Activated effector memory CD4-positive, alpha-beta T cell treated with Interleukin-2 at 50 U/mL for 16 hours (primary cell): Measurements from ENCODE around the gene BORCS6.
A peak's percentile ranks its signal among the peaks of the same experiment; 100 is the strongest.
"Not testable (repeated sequence)": the region's sequence is repeated elsewhere in the genome, so short reads cannot be mapped to it uniquely, and the experiment has no call there.

Experiments
- DNase-seq: peaks from one replicate; pipeline ENCODE4 v3.0.0-alpha.2; 2020

The BORCS6 gene

DNA sequence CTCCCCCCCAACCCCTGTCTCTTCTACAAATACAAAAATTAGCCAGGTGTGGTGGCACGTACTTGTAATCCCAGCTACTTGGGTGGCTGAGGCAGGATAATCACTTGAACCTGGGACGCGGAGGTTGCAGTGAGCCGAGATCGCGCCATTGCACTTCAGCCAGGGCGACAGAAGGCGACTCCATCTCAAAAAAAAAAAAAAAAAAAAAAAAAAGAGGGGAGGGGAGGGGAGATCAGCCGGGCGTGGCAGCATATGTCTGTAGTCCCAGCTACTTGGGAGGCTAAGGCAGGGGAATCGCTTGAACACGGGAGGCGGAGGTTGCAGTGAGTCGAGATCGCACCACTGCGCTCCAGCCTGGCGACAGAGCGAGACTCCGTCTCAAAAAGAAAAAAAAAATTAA lies 19.8 kb downstream of the BORCS6 start:
- not testable (repeated sequence) for DNase-seq

DNA sequence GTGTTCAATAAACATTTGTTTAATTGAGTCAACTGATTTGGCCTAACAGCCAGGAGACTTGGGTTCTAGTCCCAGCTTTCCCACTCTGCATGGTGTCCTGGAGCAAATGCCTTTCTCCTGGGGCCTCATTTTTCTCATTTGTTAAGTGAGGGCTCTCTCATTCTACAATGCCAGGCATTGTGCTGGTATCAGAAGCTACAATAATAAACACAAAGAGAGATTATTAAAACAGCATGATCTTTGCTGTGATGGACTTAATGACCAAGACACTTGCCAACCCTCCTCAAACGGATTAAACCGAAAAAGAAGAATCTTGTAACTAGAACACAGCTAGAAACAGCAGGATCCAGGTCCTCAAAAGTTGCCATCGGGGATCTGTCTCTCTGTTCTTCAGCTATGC lies 22.5 kb downstream of the BORCS6 start:
- no peak for DNase-seq

DNA sequence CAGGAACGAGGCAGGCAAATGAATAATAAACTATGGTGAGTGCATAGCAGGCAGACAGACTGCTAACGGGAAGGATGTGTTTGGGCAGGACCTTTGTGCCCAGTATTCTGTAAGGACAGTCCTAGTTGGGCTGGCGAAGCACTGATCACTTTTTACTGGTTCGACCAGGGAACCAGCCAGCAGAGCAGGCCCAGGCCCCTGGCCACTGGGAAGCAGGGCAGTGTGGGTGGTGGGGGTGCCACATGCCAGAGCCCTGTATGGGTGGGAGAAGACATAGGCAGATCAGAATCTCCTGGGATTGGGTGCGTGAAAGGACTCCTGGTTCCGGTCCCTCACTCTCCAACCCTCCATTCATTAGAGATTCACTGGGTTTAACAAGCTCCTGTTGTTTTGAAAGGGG lies 23.2 kb downstream of the BORCS6 start:
- DNase-seq, result no peak

DNA sequence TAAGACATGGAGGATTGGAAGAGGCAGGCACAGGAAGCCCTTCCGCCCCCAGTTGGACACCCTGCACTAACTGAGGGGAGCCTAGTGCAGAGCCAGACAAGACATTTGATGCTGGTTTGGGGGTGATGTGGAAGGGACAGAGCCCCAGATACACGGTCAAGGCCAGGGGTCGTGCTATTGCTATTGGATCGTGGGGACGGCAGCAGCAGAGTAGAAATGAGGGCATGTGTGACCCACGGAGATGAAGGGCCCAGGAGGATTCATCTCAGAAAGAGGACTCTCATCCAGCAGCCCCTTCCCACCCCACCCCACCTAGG lies 25.2 kb downstream of the BORCS6 start:
- DNase-seq, result no peak

DNA sequence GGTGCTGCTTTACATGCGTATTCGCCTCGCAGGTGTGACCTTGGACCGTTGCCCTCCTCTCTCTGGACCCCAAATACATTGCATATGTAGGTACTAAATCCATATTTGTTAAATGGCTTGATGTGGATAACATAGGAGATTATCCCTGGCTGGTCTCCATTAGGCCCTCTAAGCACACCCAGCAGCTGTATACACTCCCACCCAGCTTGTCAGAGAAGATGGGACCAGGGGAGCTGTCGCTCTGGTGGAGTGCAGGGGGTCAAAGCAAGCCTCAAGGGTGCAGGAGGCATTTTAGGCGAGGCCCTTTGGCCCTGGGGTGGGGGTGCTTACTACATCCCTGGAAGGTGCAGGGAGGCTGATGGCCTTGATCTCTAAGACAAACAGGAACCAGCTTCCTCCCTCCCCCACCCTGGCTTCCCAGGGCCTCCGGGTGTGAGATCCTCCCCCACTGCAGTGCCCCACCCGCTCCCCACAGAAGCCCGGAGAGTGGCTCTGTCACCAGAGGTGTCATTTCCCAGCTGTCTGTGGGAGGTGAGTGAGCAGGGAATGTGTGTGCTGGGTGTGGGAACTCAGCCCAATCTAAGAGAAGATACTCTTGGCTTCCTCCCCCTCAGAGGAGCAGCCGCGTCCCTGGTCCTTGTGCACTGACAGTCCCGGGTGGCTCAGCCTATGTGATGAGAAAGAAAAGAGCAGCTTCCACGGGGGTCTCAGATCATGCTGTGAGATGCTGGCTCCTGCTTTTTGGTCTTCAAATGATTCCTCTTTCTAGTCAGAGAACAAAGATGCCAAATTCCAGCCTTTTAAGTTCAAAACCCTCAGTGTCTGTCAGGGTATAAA lies 25.8 kb downstream of the BORCS6 start:
- DNase-seq, result peak; percentile 65

DNA sequence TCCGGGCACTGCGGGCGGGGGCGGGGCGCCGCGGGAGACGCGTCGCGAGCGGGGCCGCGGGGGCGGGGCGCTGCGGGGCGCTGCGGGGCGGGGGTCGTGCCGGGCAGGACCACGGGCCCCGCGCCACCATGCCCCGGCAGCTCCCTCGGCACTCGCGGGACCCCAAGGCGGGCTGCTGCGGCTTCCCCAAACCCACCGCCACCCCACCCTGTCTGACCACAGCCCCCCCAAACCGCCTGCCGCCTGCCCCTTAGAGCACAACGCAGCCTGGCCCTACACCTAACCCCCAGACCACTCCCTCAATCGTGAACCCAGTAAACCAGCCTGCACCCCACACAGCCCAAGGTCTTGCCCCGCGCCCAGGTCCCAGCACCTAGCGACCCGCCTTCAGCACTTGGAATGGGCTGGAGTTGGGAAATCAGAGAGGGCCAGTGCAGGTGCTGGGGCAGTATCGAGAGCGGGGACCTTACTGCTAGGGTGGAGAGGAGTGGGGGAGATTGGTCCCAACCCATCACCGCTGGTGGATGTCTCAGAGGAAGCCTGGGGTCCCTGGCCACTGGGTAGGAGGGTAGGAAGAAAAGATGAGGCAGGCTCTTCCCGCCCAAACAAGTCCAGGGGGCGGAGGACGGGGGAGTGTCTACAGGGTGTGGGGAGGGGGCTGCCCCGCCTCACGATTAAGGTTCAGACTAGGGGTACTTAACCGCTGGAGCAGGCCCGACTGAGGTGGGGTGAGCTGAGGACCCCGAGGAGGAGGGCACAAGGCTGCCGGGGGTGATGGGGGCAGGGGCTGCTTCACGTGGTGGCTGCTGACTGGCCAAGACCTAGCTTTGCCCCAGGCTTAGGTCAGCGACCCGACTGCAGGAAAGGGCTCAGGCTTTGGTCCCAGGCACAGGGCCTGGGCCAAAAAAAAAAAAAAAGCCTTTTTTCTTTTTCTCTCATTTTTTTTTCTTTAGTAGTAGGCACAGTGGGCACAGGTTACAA lies 26.7 kb downstream of the BORCS6 start:
- no peak for DNase-seq

DNA sequence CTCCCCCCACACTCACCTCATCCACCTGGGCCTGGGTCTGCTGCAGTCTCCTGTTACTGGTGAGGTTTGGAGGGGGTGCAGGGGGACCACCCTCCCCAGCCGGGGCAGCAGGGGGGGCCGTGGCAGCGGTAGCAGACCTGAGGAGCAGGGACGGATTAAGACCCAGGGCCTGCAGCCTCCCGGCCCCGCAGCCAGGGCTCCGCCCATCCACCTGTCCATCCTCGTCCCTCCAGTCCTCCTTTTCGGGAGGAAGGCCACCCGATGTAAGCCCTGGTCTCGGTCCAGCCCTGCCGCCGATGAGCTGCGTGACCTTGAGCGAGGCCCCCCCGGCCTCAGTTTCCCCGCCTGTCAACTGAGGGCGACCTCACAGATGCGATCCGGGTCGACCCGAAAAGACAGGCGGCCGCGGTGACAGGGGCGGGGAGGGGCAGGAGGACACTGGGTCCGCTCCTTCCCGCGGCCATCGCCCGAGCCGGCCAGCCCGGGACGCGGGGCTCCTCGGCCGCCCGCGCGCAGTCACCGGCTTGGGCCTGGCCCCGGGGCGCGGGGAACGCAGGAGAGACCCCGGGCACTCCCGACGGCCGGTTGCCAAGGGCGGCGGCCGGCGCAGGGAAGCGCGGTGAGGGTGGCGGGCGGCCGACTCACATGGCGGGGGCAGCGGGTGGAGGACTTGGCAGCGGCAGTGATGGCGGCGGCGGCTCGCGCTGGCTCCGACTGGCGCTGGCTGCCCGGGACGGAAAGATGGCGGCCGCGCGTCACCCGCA lies 27.6 kb downstream of the BORCS6 start, which contains the start of gene VAMP2:
VAMP2 (minus strand) TSS at position 716 of the 764 bp plus-strand sequence; CDS start at position 647, 69 bp downstream.
- DNase-seq, result peak; percentile 79

DNA sequence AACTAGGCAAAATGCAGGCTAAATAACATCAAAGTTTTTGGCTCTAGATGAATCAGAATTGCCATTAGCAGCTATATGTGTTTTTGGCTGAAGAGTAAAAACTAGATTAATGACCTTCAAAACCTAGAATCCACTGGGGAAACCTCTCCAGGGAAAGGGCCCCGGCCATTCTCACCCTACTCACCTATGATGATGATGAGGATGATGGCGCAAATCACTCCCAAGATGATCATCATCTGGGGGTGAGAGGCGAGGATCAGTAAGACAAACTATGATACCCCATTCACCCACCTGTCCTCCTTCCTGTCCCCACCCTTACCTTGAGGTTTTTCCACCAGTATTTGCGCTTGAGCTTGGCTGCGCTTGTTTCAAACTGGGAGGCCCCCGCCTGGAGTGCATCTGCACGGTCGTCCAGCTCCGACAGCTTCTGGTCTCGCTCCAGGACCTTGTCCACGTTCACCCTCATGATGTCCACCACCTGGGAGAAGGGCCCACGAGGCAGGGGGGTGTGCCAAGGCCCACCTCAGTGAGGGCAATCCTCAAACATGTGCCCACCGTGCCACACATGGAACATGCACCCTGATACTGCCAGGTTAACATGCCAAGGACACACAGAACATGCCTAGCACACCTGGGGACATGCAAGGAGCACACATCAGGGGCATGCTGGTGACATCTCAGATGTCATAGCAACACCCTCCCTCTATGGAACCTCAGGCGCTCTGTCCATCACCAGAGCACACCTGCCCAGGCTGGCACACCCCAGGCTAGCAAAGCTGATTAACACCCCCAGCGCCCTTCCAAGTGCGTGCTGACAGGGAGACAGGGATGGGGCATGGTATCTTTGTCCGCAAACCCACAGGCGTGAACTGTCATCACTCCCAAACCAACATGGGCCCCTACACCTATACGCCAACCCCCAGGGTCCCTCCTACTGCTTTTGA lies 28.4 kb downstream of the BORCS6 start:
- no peak for DNase-seq

DNA sequence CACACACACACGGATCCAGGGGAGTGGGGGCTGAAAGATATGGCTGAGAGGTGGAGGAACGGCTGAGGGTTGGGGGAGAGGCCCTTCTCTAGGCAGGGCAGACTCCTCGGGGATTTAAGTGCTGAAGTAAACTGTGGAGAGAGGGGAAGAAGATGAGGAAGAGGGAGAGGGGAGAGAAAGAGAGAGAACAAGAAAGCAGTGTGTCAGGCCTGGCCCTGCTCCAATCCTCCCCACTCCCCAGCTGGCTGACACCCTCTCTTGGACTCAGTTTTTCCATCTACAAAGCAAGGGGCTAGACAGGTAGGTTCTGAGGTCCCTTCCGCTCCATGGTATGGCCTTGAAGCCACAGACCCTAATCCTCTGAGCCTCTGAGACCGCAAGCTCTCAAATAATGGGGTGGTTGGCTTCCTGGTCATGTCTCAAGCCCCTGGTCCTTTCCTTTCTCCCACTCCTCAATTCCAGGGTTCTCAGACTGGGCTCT lies 29.2 kb downstream of the BORCS6 start:
- DNase-seq, result no peak

DNA sequence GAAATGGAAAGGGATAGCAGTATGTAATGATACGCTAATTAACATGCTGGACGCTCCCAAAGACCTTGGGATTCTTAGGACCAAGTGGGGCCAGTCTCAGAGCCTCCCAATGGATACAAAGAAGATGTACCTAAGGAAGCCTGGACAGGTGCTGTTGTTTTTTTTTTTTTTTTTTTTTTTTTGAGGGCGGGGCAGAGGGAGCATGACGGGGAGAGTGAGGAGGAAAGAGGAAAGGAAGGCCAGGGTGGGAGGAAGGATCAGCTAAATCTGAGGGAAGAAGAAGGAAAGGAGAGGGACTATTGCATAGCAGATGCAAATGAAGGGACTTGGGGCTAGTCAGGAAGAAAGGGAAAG lies 29.8 kb downstream of the BORCS6 start:
- DNase-seq, result no peak

DNA sequence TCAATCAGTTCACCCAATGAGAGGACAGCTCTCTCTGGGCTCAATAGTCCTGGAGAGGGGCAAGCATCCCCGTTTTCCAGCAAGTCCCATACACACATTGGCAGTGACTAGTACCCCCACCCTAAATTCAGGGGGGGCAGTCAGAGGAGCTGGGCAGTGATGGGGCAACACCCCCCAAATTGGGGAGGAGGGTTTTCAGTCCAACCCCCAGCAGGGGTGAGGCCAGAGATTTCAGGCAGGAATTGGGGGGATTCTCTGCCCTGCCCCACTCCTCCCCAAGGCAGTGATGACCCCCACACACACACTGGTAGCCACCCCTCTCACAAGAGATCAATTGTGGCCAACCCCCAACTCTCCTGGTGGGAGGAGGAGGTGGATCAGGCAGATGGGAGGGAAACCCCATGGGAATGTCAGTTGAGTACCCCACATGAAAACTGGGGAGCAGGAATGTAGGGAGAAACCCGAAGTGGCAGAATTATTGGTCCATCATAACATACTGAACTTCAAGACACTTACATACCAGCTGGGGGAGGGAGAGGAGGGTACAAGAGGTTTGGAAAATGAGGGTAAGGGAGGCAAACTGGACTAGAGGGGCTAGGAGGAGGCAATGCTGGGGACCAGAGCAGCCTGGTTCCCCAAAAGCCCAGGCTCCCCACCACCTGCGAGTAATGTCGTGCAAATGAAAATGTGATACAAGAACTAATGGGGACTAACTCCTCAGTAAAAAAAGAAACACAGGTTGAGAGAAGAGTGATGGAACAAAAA lies 30.3 kb downstream of the BORCS6 start:
- DNase-seq, result no peak

DNA sequence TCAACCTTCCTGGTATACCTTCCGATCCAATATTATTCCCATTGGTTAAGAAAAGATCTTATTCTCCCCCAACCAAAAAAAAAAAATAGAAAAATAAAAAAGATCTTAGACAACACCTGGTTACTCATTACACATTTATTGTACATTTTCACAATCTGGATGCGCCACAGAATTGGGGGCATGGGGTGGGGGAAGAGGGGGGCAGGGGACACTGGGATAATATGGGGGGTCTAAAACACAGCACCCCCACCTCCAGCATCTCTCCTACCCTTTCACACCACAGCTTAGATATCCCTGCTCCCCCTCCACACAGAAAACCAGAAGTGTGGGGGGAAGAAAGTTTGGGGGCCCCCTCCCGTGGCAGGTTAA lies 31.0 kb downstream of the BORCS6 start:
- DNase-seq, result no peak

DNA sequence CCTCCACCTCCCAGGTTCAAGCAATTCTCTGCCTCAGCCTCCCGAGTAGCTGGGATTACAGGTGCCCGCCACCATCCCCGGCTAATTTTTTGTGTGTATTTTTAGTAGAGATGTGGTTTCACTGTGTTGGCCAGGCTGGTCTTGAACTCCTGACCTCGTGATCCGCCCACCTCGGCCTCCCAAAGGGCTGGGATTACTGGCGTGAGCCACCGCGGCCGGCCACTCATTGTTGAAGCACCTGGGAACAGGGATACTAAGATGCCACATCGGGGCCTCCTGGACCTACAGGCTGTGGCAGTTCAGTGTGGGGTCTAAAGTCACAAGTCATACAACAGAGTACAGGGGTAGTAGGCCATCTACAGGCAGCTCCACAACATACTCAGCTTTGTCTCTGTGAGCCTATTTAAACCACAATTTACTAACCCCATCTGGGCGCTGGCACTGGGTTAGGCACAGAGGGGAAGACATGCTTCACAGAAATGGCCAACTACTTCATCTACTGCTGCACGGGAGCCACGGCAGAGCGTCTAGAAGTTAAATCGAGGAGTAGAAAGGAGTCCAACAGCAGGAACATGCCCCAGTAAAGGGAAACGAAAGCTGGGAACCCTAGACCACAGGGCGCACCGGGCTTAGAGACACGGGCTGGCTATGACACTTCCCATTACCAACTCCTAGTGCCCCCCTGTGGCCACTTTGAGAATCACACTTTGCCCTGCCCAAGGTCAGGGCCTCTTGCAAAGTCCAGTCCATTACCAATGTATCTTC lies 31.5 kb downstream of the BORCS6 start:
- peak; percentile 75 for DNase-seq

DNA sequence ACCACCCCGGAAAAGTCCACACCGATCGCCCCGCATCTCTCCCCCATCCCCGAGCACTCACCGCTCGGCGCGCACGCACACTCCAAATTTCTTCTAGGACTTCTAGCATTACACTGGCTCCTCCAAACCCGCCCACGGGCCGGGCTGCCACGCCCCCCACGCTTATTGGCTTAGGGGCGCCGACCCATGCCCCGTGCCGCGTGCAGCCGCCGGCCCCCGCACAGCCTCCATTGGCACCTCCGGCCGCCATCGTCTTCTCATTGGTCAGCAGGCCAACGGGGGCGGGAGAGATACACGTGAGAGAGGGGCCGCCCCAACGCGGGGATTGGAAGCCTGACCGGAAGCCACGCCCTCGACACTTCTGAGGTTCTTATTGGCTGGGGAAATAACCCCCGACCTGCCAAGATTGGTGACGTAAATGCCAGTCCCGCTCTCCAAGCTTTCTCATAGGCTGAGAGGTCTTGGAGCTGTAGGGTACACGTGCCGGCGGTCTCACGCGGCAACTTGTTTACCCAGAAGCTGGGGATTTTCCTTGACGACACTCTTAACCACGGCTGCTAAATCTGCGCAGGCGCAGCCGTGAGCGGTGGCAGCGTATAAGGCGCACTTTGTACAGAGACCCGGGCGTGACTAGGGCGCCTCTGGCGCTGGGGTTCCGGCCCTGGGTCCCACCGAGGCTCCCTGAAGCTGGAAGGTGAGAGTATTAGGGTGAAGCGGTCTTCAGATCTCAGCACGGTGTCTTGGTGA lies 33.6 kb downstream of the BORCS6 start:
- peak; percentile 100 for DNase-seq

DNA sequence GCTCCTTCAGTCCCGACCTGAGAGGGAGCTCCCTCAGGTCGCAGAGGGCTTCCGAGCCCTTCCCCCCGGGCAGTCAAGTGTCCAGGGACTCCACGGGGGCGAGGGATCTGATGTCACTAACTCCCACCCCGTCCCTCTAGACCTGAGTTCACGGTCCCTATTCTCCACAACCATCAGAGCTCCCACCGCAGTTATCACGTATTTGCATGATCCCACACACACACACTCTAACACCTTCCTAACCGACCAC lies 34.1 kb downstream of the BORCS6 start:
- DNase-seq, result no peak

DNA sequence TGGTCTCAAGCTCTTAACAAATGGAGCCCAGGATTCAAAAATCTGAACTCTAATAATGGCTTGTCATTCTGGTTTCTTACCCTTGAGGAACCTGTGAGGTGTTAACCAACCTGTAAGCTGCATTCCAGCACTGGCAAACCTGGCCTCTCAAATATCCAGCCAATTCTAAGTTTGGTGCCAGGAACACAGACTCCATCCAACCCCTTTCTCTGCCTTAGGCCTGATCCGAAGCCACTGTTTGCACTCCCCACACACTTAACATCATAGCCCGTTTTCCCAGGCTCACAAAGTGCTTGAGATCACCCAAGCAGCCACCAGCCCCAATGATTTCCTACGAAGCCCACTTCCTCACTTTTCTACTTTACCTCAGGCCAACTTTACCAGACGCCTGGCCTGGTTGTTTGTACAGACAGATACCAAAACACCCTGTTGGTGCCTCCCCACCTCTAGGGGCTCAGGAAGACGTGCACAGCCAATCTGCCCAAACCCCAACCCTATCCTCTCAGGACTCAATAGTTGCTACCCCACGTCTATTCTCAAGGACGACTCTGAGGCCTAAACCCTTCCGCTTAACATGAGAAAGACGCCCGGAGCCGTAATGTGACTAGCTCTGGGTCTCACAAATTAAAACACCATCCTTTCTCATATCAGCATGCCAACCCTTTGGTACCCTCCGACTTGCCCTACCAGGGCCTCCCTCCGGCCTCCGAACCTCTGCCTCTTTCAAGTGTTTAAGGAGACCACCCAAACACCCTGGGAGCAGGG lies 34.6 kb downstream of the BORCS6 start:
- no peak for DNase-seq

DNA sequence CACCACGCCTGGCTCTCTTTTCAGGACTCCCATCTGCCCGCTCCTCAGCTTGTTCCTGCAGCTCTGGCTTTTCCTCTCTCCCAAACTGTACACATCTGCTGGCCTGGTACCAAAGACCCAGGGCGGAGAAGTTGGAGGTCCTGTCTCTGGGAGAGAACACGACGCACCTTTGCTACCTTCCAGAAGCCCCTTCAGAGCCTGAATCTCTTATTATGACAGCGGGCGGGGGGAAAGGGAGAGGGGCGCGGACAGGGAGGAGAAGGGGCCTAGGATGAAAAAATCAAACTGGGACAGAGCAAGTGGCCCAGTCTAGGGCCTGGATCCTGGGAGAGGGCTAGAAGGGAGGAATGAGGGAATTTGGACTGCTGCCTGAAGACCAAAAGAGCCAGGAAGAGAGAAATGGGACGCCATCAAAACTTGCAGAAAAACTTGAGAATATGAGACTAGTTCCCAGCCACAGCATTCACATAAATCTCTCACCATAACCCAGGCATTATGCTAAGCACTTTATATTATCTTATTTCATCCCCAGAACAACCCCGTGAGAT lies 35.3 kb downstream of the BORCS6 start:
- no peak for DNase-seq

DNA sequence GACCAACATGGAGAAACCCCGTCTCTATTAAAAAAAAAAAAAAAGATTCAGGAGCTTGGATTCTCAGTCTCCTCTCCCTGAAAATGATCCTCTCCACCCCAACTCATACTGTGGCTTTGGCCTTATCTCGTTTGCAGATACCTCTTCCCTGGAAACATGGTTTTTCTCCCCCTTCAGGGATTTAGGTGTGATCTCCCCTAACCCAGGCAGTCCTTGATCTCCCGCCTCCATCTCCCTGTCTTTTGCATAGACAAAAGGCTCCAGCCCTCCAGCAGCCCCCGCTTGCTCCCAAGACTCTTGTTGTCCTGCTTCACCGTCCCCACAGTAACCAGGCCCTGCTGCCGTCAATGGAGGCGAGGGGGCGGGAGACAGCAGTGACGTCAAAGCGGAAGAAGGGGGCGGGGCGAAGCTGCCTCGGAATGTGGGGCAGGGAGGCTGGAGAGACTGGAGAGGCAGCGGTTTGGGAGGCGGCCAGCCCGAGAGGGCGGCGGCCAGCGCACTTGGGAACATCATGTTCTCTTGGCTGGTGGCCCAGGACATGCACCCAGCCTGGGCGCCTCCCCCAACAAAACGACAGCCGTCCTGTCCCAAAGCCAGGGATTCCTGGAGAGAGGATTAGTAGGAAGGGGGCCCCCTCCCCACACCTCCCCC lies 35.9 kb downstream of the BORCS6 start:
- DNase-seq, result peak; percentile 80
